Activated CD8-positive, alpha-beta memory T cell treated with anti-CD3 and anti-CD28 coated beads for 1 hour (primary cell): Measurements from ENCODE around the gene SLX4IP.
"Not testable (repeated sequence)": the region's sequence is repeated elsewhere in the genome, so short reads cannot be mapped to it uniquely, and the experiment has no call there.

Source experiments
- DNase-seq, 2 donors: peaks; one replicate each; pipeline ENCODE4 v3.0.0-alpha.2; 2020; ENCODE audit warnings: low read depth in 1 of 2; ENCODE audit errors: extremely low read depth in 1 of 2

SLX4IP gene

DNA sequence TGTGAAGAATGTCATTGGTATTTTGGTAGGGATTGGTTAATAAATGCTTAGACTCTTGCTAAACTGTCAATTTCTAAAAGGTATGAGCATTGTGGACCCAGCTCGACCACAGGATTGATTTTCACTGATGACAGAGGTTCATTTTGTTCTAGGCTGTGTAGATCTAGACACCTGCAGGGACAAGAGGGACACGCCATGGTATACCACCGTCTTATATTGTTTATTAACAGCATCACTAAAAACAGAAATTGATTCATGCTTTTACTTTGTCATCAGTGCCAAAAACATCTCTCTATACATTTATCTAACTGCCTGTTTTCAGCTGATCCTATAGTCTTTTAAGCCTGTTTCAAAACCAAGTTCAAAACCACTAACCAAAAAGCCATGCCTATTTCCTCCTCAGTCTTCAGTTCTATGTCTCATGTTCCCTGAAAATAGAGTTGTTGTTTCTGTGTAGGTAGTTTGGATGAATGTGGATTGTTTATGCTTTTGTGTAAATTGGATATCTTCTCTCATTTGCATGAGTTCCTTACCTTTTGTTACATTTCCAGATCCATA is 128.9 kb downstream of the SLX4IP start:
- no peak for DNase-seq

DNA sequence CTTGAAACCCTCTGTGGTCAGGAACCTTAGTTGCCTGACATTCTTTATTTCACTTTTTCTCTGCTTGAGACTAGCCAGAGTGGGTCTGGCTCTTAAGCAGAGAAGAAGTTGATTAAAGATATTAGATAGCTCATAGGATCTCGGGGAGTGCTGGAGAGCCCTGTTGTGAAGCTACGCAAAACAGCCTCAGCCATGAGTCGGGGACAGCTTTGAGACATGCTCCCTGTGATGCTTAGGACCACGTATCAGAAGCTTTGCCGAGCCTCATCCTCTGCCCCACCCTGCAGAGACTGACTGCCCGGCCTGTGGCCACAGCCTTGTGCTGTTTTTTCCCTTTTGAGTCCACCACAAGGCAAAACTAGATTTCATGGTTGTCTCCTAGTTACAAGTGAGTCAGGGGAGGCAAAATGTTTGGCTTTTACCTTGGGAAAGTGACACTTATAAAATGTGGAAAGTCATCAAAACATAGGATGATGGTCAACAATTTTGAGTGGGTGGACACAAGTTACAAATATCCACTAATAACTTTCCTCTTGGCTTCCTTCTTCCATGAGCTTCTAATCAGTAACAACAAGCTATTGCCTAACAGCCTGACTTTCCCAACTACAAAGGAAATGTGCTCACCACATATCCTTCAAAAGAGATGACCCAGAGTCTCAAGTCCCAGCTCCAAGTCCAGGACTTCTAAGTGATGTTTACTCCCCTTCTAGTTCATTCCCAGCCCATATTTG is 130.3 kb downstream of the SLX4IP start:
- DNase-seq, result no peak

DNA sequence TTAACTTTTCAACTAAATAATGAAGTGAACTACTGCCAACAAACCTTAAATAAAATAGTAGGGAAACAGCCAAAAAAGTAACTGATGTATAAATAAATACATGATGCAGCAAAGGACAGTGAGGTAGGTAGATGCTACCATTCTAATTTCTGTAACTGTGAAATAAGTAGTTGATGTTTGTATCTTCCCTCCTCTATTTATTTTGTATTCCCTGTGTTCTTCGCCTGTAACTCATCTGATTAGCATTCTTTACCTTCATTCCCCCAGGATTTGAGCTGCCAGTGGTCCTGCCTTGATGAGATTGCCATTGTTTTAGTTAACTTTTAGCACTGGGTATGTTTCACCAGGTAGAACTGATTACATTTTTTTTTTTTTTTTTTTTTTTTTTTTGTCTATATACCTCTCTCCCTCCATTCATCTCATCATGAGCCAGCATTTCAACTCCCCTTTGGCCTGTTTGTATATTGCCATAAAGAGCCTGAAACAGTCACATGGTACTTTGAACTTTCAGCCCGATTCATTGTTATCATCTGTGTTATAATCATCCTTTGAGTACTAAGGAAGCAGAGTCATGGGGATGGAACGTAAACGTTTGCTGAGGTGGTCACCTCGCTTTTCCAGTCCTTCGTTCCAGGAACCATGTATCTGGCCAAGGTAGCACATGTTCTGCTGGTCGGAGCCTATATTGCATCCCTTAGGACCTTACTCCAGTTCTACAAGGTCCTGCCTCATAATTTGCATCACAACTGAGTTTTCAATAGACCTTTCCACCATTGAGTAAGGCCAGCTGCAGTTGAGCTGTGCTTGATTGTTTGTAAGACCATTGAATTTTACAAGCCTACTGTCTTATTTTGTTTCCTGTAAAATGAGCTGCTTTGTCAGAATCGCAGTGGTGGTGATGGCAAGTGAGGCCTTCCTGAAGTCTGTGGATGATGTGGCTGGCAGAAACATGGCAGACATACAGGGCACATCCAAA is 131.1 kb downstream of the SLX4IP start:
- no peak for DNase-seq

DNA sequence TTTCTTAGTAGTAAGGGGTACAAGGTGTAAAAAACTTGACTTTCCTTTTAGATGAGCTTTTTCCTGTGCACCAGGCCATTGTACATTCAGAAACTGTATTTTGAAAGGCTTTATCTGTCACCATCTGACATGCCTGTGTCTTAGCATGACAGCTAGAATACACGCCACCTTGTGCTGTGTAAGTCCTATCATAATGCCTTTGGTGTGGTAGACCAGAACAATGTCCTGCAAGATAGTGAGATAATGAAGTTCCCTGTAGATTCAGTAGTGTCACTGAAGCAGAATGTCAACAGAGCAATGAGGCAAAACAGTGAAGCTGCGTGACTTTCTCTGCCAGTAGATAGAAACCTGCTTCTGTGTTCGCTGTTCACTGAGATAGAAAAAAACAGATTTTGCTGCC is 132.9 kb downstream of the SLX4IP start:
- no peak for DNase-seq

DNA sequence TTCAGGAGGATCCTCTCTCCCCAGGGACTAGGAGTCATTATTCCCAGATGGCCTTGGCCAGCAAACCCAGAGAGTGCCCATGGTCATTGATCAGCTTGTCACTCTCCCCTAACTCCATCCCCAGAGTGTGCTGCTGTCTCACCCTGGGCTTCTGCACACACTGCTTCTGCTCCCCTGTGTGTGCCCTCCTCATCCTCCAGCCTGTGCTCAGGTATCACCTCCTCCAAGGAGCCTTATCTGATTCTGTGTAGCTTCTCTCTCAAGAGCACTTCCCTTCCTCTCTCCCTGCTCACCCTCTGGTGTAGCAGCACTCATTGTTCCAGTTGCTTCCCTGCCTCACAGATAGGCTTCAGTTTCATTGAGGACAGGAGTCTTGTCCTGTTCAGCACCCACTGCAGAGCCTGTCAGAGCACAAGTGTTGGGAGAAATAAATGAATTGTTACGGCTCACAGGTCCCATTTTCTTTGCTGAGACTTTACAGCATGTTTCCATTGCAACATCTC is 136.3 kb downstream of the SLX4IP start:
- no peak for DNase-seq

DNA sequence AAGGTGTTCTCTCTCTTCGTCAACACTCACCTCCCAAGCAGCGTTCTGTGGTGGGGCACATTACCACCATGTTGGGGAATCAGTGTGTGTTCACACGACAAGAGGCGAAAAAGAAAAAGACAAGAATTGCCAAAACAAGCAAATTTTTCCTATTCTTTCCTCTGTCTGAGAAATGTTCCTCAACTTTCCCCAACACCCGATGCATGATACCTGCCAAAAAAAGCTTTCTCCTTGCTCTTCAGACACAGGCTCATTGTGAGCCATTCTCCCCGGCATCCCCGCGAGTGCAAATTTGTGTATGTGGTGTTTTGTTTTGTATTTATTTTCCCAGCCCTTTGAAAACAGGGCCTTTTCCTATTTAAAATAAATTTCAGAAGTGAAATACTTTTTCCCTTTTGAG is 137.7 kb downstream of the SLX4IP start:
- no peak for DNase-seq

DNA sequence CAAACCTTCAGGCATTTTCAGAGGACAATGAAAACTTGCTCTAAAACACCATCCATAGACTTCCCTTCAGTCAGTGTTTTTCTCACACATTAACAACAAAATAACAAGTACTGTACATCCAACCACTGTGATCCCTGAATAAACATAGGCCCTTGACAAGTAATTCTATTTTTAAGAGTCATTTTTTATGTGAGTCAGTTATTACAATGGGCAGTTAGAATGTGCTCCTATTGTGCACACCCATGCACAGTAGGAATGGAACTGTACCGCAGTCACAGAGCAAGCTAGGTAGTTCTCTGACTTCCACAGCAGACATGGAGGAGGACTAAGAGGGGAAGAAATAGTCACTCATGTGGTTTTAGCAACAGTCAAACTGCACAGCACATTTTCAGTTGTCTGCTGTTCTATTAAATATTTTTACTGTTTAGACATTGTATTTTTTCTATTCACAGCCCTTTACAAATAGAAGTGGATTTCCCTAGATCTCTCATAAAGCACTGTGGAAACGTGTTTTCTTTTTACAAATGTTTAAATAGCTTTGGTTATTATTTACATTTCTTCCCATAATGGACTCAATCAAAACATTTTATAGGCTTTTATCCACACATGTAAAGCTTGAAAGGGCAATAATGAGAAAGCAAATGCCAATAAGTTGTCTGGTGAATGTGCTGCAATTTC is 138.3 kb downstream of the SLX4IP start:
- DNase-seq, result no peak

DNA sequence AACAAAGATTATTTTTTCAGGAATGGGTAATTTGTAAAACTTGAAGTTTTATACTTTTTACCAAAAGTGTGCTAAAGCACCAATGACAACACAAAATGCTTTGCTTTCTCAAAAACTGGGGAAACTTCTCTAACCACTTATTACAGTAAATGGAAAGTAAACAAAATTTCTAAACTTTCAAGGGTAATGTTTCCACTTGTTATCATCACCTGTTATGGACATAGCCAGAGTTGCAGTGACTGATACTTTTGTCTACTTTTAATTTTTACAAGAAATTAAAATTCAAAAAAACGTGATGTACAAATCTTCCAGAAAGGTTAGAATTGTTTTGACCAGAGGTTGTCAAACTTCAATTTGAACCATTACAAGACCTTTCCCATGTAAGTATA is 138.8 kb downstream of the SLX4IP start:
- no peak for DNase-seq

DNA sequence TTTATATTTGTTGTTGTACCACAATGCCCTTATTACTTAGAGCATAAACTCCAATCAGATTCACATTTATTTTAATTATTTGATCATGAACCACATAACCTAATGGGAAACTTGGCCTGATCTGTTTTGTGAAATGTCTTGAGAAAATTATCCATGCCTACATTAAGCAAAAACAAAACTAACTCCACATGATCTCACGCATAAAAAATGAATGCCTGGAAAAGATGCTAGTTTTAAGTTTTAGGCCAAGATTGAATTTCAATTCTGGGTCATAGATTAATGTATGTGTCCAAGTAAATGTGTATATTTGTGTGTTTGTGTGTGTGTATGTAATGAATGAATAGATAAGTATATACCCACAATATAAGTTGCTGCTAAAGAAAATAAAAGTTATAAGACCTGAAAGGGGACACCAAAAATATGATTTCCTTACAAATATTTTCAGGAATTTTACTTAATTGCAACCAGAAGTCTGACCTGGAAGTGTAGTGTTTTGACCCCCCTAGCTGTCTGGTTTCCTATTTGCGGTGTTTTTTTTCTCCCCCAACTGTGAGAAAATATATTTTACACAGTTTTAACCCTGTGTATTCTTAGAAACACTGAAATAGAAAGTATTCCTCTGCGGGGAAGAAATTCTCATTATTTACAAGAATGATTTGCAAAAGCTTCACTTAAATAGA is 141.4 kb downstream of the SLX4IP start:
- no peak for DNase-seq

DNA sequence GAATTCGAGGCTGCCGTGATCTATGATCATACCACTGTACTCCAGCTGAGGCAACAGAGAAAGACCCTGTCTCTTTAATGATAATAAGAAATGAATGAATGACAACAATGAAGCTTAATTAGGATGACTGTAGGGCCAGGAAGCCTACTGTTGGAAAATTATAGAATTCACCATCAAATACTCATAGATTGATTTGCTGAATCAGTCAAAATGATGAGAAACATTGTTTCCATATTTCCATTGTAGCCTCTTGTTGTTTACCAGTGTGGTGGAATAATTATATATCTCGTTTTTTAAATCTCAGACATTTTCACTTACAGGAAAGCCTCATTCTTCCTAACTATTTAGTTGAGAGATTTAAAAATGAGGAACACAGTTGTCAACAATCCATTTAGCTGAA is 142.5 kb downstream of the SLX4IP start:
- DNase-seq, result no peak

DNA sequence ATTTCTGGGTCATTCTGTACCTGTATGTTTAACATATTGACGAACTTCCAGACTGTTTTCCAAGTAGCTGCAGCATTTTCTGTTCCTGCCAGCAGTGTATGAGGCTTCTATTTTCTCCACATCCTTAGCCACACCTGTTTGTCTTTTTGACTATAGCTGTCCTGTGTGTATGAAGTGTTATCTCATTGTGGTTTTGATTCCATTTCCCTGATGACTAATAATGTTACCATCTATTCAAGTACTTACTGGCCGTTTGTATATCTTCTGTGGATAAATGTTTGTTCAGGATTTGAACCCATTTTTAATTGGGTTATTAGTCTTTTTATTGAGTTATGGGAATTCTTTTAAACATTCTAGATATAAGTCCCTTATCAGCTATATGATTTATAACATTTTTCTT is 143.5 kb downstream of the SLX4IP start:
- no peak for DNase-seq

DNA sequence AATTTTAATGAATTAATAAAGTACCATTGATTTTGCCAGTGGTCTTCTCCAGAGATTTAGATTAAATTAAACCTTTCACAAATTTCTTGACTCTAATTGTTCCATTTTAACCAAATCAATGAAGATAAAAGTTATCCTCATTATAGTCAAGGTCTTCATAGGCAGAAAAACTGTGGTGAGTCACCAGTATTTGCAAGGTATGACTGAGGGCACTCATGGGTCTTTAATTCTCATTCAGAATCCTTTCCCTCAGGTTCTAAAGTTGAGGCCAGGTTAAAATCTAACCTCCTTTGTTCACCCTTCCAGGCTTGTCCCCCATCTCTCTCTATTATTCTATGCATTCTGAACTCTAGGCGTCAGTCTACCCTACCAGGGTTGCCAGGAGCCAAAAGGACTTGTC is 144.8 kb downstream of the SLX4IP start:
- DNase-seq, result no peak

DNA sequence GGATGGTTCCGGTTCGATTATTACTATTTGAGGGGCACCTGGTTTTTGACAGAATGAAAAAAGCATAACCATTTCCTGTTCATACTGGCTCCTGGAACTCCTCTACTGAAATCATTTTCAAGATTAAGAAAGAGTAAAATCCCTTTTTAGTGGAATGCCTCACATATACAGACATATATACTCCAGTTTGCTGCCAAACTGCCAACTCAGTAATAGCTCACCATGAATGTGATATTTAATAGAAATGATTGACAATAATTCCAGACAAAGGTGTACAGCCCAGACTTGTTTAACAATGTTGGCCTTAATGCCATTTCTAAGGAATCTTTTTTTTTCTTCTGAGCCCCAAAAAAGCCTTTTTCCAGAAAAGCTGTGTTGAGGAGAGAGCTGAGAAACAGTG is 145.6 kb downstream of the SLX4IP start:
- no peak for DNase-seq

DNA sequence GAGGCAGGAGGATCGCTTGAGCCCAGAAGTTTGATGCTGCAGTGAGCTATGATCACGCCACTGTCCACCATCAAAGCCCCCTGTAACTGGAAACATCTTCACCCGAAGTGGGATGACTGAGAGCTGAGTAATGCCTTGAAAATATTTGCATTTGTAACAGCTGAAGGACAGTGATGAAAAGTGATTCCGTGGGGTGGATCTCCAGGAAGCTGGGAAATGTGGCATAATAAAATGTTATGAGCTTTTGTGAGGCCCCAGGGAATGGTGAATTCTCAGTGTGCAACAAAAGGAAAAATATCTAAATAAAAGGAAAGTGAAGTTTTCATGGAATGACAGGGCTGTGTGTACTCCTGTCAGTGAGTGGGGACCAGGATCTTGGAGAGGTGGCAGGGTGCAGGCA is 146.7 kb downstream of the SLX4IP start:
- no peak for DNase-seq

DNA sequence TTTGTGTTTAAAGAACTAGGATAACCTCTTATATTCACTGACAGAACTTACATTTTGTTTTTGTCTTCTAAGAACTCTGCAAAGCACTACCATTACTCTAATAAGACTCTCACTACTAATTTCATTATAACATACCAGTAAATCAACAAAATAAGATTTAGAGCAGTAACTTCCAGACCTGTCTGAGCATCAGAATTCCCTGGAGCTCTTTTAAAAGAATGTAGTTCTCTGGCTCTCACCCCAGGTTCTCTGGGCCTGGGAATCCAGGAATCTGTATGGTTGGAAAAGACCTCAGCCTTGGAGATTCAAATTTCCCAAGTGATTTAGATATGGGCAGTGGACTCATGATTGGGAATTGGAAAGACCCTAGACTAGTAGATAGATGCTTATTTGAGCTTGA is 149.3 kb downstream of the SLX4IP start:
- DNase-seq, result no peak

DNA sequence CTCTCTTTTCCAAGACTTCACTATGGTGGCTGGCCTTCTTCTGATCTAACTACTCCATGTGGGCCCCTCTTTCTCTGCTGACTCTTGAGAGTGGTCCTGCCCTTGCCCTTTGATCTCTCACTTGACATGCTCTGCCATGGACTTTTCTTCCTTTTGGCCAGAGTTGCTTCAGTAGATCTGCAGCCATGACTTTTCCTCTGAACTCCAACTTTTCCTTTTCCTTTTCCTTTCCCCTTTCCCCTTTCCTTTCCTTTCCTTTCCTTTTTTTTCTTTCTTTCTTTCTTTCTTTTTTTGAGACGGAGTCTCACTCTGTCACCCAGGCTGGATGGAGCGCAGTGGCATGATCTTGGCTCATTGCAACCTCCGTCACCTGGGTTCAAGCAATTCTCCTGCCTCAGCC is 150.2 kb downstream of the SLX4IP start:
- DNase-seq, result no peak

DNA sequence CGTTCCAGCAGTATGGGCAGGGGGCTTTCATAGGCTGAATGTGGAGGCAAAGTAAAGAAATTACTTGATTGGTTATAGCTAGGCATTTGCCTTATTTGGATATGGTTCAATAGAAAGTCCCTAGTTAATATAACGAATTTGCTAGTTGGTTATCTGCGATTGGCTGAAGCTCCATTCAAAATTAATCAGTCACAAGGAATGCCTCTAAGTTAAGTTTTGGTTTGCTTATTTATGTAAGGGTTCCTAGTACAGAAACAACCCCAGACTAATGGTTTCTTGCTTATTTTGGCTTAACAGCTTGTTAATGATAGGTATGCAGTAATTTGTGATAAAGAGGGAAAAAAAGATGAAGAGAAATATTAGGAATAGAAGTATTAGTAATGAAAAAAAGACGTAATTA is 151.2 kb downstream of the SLX4IP start:
- DNase-seq, result no peak

DNA sequence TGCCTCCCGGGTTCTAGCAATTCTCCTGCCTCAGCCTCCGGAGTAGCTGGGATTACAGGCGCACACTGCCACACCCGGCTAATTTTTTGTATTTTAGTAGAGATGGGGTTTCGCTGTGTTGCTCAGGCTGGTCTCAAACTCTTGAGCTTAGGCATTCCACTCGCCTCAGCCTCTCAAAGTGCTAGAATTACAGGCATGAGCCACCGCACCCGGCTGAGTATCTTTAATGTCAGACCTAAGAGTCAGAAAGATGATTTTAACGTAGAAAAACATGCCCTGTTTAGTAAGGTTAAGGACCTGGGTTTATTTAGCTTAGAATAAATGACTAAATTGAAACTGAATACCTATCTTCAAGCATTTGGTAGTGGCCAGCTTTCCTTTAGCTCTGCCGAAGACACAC is 155.3 kb downstream of the SLX4IP start:
- DNase-seq, result not testable (repeated sequence)

DNA sequence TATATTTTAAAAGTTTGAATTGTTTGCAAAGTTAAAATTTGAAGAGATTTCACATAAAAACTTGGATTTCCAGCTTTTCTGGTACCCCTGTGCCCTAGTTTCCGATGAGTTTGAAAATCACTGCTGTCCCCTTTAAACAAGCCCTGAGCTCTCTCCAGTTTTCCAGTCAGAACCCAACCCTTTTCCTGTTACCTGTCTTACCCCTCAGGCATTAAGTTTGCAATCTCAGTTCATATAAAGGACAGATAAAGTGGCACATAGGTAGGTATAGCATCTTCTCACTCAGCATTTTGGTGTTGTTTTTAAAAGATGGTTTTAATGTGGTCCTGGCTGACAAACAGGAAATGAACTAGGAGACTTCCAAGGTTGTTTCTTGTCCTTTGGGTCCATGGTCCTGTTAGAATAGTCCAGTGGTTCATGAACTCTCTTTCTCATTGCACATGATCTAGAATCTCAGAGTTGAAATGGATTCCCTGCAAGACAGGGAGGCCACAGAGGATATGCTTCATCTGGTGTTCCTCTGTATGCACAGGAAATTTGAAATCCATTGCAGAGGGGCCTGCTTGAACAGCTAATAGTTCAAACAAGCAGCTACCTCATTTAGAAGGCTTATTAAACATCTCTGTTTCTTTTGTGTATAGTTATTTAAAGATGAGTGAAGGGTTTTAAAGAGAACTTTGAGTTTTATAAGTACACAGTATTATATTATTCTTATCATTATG is 156.0 kb downstream of the SLX4IP start:
- no peak for DNase-seq

DNA sequence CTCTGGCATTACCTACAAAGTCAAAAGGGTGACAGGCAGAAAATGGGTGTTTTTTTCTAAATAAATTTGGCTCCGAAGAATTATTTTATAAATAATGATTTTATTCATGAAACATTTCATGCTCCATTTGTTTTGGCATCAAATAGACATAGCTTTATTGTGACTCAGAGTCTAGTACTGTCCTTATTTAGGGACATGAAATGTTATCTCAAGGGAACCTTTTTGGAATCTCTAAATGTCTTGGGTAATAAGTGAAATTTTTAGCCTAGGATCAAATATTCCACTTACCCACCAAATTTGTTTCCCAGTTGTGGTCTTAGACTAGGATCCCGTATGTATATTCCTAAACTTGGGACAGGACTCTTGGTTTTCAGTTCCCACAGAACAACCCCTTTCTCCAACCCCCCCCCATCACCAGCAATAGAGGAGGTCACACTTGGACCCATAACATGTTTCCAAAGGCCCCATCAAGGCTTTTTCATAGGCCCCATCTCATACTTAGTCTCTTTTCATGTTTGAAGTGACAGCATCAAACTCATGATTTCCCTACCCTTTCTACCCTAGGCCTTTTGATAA is 156.9 kb downstream of the SLX4IP start:
- no peak for DNase-seq
